HCT116 (cell line): Measurements from ENCODE around the gene ROCK1.

Experiments used
- CBX3 ChIP-seq: IDR thresholded peaks from 2 replicates; pipeline ENCODE4 v1.6.1; 2012; ENCODE audit warnings: low read depth
- ELF1 ChIP-seq: IDR thresholded peaks from 2 replicates; pipeline ENCODE4 v1.6.1; 2012; ENCODE audit warnings: low read depth, borderline replicate concordance
- EZH2 ChIP-seq: fragments of 200-600 bp; sonication (generic); IDR thresholded peaks from 2 replicates; pipeline ENCODE4 v1.6.1; 2017; ENCODE audit warnings: antibody characterized with exemption, mixed run types
- POLR2A ChIP-seq: IDR thresholded peaks from 2 replicates; pipeline ENCODE4 v1.7.0; 2011; ENCODE audit warnings: borderline replicate concordance; ENCODE audit not compliant: insufficient read depth, insufficient read length; ENCODE audit errors: extremely low read depth
- SP1 ChIP-seq: IDR thresholded peaks from 2 replicates; pipeline ENCODE4 v1.6.1; 2012; ENCODE audit warnings: low read depth
- TCF7L2 ChIP-seq: IDR thresholded peaks from 2 replicates; pipeline ENCODE4 v1.7.0; 2011; ENCODE audit warnings: borderline replicate concordance, inconsistent platforms; ENCODE audit not compliant: insufficient read depth, insufficient read length; ENCODE audit errors: extremely low read depth
- TF ChIP-seq, protein P1 (sequence below), 3 experiments: fragments of 200-600 bp in 1 of 3; sonication (generic) in 1 of 3; IDR thresholded peaks in 2 of 3; conservative IDR thresholded peaks in 1 of 3; 2 replicates each; pipeline ENCODE4 v1.5.1; 2012 to 2017; ENCODE audit warnings: low read depth in 2 of 3, low read length in 2 of 3, antibody characterized with exemption in 1 of 3, borderline replicate concordance in 1 of 3, control low read depth in 1 of 3, mild to moderate bottlenecking in 1 of 3, mixed read lengths in 1 of 3, mixed run types in 1 of 3, moderate library complexity in 1 of 3; ENCODE audit not compliant: insufficient read depth in 1 of 3
- TF ChIP-seq, protein P2 (sequence below): IDR thresholded peaks from 2 replicates; pipeline ENCODE4 v1.6.1; 2012

DNA sequence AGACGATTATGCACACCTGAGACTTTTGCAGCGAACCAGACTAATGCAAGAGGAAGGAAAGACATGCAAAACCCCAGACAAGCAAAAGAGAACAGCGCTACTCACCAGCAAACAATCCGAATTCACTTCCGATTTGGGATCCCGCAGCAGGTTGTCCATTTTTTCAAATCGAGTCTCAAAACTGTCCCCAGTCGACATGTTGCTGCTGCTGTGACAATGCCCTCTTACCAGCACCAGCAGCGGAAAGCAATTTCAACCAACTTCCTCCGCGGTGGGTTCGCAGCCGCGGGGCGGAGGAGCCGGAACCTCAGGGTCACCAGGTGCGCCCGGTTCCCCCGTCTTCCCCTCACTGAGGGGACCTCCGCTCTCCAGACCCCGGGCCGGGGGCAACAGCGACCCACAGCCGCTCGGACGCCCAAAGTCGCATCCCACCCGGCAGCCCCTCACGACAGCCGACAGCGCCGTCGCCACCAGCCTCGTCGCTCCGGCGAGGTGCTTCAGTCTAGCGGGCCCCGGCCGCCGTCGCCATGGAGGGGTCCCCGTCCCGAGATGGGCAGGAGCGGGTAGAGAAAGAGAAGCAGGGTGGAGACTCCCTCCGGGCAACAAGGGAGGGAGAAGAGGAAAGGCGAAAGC lies 784 bp downstream of the ROCK1 start:
- no peak for TF ChIP-seq ELF1
- TF ChIP-seq, protein P1, sequence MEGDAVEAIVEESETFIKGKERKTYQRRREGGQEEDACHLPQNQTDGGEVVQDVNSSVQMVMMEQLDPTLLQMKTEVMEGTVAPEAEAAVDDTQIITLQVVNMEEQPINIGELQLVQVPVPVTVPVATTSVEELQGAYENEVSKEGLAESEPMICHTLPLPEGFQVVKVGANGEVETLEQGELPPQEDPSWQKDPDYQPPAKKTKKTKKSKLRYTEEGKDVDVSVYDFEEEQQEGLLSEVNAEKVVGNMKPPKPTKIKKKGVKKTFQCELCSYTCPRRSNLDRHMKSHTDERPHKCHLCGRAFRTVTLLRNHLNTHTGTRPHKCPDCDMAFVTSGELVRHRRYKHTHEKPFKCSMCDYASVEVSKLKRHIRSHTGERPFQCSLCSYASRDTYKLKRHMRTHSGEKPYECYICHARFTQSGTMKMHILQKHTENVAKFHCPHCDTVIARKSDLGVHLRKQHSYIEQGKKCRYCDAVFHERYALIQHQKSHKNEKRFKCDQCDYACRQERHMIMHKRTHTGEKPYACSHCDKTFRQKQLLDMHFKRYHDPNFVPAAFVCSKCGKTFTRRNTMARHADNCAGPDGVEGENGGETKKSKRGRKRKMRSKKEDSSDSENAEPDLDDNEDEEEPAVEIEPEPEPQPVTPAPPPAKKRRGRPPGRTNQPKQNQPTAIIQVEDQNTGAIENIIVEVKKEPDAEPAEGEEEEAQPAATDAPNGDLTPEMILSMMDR (IDR thresholded peaks at IDR 0.05 in 2 of 3, conservative IDR thresholded peaks at IDR 0.05 in 1 of 3; ENCODE audit: borderline replicate concordance in 1 of 3, insufficient read depth in 1 of 3, low read depth in 2 of 3, low read length in 2 of 3): no peak
- TF ChIP-seq, protein P2, sequence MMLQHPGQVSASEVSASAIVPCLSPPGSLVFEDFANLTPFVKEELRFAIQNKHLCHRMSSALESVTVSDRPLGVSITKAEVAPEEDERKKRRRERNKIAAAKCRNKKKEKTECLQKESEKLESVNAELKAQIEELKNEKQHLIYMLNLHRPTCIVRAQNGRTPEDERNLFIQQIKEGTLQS: no peak
- no peak for TF ChIP-seq SP1
- no peak for TF ChIP-seq EZH2
- TF ChIP-seq TCF7L2: no peak
- no peak for TF ChIP-seq CBX3
- no peak for TF ChIP-seq POLR2A
